ENCODE measurements around the gene HMMR. TPM values are rescaled to one million over a fixed set of nuclear protein-coding genes. Genes with fewer than 3 reads are reported as not detected.
A peak's percentile ranks its signal among the peaks of the same experiment; 100 is the strongest.

HMMR gene
- polyA plus RNA-seq, 2 donors, result 2.1 to 4.1 TPM

GRCh38 chr5:163475411-163475810 is 15.0 kb downstream of the HMMR start:
- H3K4me3 ChIP-seq (ENCODE audit: low read depth in 1 of 2, low read length in 2 of 2), result no peak overlapping the region
- H3K27ac ChIP-seq (ENCODE audit: low read depth in 2 of 2, low read length in 1 of 2), result no peak overlapping the region
- WGBS, 2 donors, result 82 to 88% methylated on average over 2 of the region's 2 CpGs

GRCh38 chr5:163478126-163478981 is 17.9 kb downstream of the HMMR start:
- WGBS, 2 donors, result 72 to 86% methylated on average over 2 of the region's 2 CpGs
- no peak overlapping the region for H3K27ac ChIP-seq (ENCODE audit: low read depth in 2 of 2, low read length in 1 of 2)
- H3K36me3 ChIP-seq (ENCODE audit: control insufficient read depth in 2 of 2, insufficient read depth in 2 of 2, low read length in 1 of 2), result no peaks in the 10 kb centered on the region
- H3K27me3 ChIP-seq (ENCODE audit: control insufficient read depth in 1 of 2, insufficient read depth in 2 of 2, low read length in 2 of 2), result no peaks in the 10 kb centered on the region
- no peaks in the 10 kb centered on the region for H3K9me3 ChIP-seq (ENCODE audit: control insufficient read depth in 2 of 2, insufficient read depth in 1 of 2, low read depth in 1 of 2, low read length in 1 of 2)
- no peak overlapping the region for H3K4me3 ChIP-seq (ENCODE audit: low read depth in 1 of 2, low read length in 2 of 2)
- no peaks in the 10 kb centered on the region for H3K4me1 ChIP-seq (ENCODE audit: control insufficient read depth in 2 of 2, insufficient read depth in 2 of 2, low read length in 1 of 2)

More at GRCh38 chr5:163475411-163475810, 15.0 kb downstream of the HMMR start:
- Histone ChIP-seq H3K27me3 (ENCODE audit: control insufficient read depth in 1 of 2, insufficient read depth in 2 of 2, low read length in 2 of 2) (no peaks in the 10 kb centered on the region), H3K36me3 (ENCODE audit: control insufficient read depth in 2 of 2, insufficient read depth in 2 of 2, low read length in 1 of 2) (no peaks in the 10 kb centered on the region), H3K4me1 (ENCODE audit: control insufficient read depth in 2 of 2, insufficient read depth in 2 of 2, low read length in 1 of 2) (no peaks in the 10 kb centered on the region), H3K9me3 (ENCODE audit: control insufficient read depth in 2 of 2, insufficient read depth in 1 of 2, low read depth in 1 of 2, low read length in 1 of 2) (no peaks in the 10 kb centered on the region)

DNA sequence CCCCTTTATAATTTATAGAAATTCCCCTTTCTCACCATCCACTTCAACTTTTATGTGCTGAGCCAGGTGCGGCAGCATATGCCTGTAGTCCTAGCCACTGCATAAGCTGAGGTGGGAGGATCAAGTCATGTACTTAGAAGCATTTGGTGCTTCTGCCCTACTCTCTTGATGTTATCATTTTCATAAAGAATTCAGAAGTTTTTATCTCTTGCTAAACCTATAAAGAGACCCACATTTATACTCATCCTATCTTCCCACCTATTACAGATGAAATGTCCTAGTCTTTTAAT is 18.5 kb downstream of the HMMR start:
- H3K4me1 ChIP-seq (ENCODE audit: control insufficient read depth in 2 of 2, insufficient read depth in 2 of 2, low read length in 1 of 2), result no peaks in the 10 kb centered on the region
- H3K36me3 ChIP-seq (ENCODE audit: control insufficient read depth in 2 of 2, insufficient read depth in 2 of 2, low read length in 1 of 2), result no peaks in the 10 kb centered on the region
- H3K27me3 ChIP-seq (ENCODE audit: control insufficient read depth in 1 of 2, insufficient read depth in 2 of 2, low read length in 2 of 2), result no peaks in the 10 kb centered on the region
- H3K9me3 ChIP-seq (ENCODE audit: control insufficient read depth in 2 of 2, insufficient read depth in 1 of 2, low read depth in 1 of 2, low read length in 1 of 2), result no peaks in the 10 kb centered on the region
- no peak overlapping the region for H3K27ac ChIP-seq (ENCODE audit: low read depth in 2 of 2, low read length in 1 of 2)
- H3K4me3 ChIP-seq (ENCODE audit: low read depth in 1 of 2, low read length in 2 of 2), result no peak overlapping the region
- WGBS, 2 donors, result 91 to 92% methylated on average over 1 of the region's 1 CpG

- H3K4me1 ChIP-seq (ENCODE audit: control insufficient read depth in 2 of 2, insufficient read depth in 2 of 2, low read length in 1 of 2), result no peaks in the 10 kb centered on the region
- no peak overlapping the region for H3K27ac ChIP-seq (ENCODE audit: low read depth in 2 of 2, low read length in 1 of 2)
- H3K4me3 ChIP-seq (ENCODE audit: low read depth in 1 of 2, low read length in 2 of 2), result no peak overlapping the region
- no peaks in the 10 kb centered on the region for H3K9me3 ChIP-seq (ENCODE audit: control insufficient read depth in 2 of 2, insufficient read depth in 1 of 2, low read depth in 1 of 2, low read length in 1 of 2)
- WGBS, 2 donors, result 86 to 94% methylated on average over 6 of the region's 6 CpGs
- H3K36me3 ChIP-seq (ENCODE audit: control insufficient read depth in 2 of 2, insufficient read depth in 2 of 2, low read length in 1 of 2), result no peaks in the 10 kb centered on the region
- H3K27me3 ChIP-seq (ENCODE audit: control insufficient read depth in 1 of 2, insufficient read depth in 2 of 2, low read length in 2 of 2), result no peaks in the 10 kb centered on the region
Measured at GRCh38 chr5:163489055-163489744, 28.8 kb downstream of the HMMR start.

GRCh38 chr5:163489745-163490075 is 29.3 kb downstream of the HMMR start:
- 94 to 98% methylated on average over 3 of the region's 3 CpGs for WGBS, 2 donors
- H3K27ac ChIP-seq (ENCODE audit: low read depth in 2 of 2, low read length in 1 of 2), result no peak overlapping the region
- H3K9me3 ChIP-seq (ENCODE audit: control insufficient read depth in 2 of 2, insufficient read depth in 1 of 2, low read depth in 1 of 2, low read length in 1 of 2), result no peaks in the 10 kb centered on the region
- no peaks in the 10 kb centered on the region for H3K27me3 ChIP-seq (ENCODE audit: control insufficient read depth in 1 of 2, insufficient read depth in 2 of 2, low read length in 2 of 2)
- H3K4me3 ChIP-seq (ENCODE audit: low read depth in 1 of 2, low read length in 2 of 2), result no peak overlapping the region
- no peaks in the 10 kb centered on the region for H3K36me3 ChIP-seq (ENCODE audit: control insufficient read depth in 2 of 2, insufficient read depth in 2 of 2, low read length in 1 of 2)
- H3K4me1 ChIP-seq (ENCODE audit: control insufficient read depth in 2 of 2, insufficient read depth in 2 of 2, low read length in 1 of 2), result no peaks in the 10 kb centered on the region

DNA sequence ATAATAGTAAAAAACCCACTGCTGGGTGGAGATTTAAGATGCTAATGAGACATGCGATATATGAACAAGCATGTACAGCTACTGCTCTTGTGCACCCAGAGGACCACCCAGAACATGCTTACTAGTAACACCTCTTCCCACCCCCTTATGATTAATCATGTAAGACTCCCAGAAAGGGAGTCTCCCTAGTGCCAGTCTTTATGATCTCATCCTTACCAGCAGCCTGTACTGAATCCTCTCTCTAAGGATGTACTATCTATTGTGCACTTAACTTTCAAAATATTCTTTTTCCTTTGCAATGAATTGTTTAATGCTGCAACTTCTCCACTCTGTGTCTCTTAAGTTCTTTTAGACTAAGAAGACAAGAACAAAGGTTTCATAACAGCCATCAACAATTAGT is 35.9 kb downstream of the HMMR start:
- H3K27me3 ChIP-seq (ENCODE audit: control insufficient read depth in 1 of 2, insufficient read depth in 2 of 2, low read length in 2 of 2), result no peaks in the 10 kb centered on the region
- 94 to 100% methylated on average over 1 of the region's 1 CpG for WGBS, 2 donors
- H3K36me3 ChIP-seq (ENCODE audit: control insufficient read depth in 2 of 2, insufficient read depth in 2 of 2, low read length in 1 of 2), result no peaks in the 10 kb centered on the region
- no peak overlapping the region for H3K27ac ChIP-seq (ENCODE audit: low read depth in 2 of 2, low read length in 1 of 2)
- H3K4me1 ChIP-seq (ENCODE audit: control insufficient read depth in 2 of 2, insufficient read depth in 2 of 2, low read length in 1 of 2), result no peaks in the 10 kb centered on the region
- no peak overlapping the region for H3K4me3 ChIP-seq (ENCODE audit: low read depth in 1 of 2, low read length in 2 of 2)
- no peaks in the 10 kb centered on the region for H3K9me3 ChIP-seq (ENCODE audit: control insufficient read depth in 2 of 2, insufficient read depth in 1 of 2, low read depth in 1 of 2, low read length in 1 of 2)

DNA sequence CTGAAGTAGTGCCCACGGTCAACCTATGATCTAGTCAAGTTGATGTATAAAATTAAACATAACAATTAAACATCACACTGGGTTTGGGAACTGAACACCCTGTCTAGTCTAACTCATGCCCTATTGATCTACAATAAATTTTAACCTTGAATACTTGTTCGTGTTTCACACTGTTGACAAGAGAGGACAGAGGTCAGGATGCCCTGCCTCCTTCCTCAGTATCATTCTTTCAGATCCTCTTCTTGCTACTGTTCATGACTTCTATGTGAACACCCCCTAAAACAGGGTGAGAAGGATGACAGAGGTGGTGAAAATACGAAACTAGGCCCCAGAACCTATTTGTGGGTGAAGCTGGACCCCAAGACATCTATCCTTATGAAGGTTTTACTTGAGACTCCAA is 36.9 kb downstream of the HMMR start:
- no peaks in the 10 kb centered on the region for H3K36me3 ChIP-seq (ENCODE audit: control insufficient read depth in 2 of 2, insufficient read depth in 2 of 2, low read length in 1 of 2)
- H3K4me1 ChIP-seq (ENCODE audit: control insufficient read depth in 2 of 2, insufficient read depth in 2 of 2, low read length in 1 of 2), result no peaks in the 10 kb centered on the region
- H3K9me3 ChIP-seq (ENCODE audit: control insufficient read depth in 2 of 2, insufficient read depth in 1 of 2, low read depth in 1 of 2, low read length in 1 of 2), result no peaks in the 10 kb centered on the region
- 82 to 88% methylated on average over 3 of the region's 3 CpGs for WGBS, 2 donors
- no peak overlapping the region for H3K4me3 ChIP-seq (ENCODE audit: low read depth in 1 of 2, low read length in 2 of 2)
- no peaks in the 10 kb centered on the region for H3K27me3 ChIP-seq (ENCODE audit: control insufficient read depth in 1 of 2, insufficient read depth in 2 of 2, low read length in 2 of 2)
- H3K27ac ChIP-seq (ENCODE audit: low read depth in 2 of 2, low read length in 1 of 2), result no peak overlapping the region

- H3K4me1 ChIP-seq (ENCODE audit: control insufficient read depth in 2 of 2, insufficient read depth in 2 of 2, low read length in 1 of 2), result no peaks in the 10 kb centered on the region
- no peaks in the 10 kb centered on the region for H3K27me3 ChIP-seq (ENCODE audit: control insufficient read depth in 1 of 2, insufficient read depth in 2 of 2, low read length in 2 of 2)
- 91 to 97% methylated on average over 1 of the region's 1 CpG for WGBS, 2 donors
- H3K36me3 ChIP-seq (ENCODE audit: control insufficient read depth in 2 of 2, insufficient read depth in 2 of 2, low read length in 1 of 2), result no peaks in the 10 kb centered on the region
- H3K9me3 ChIP-seq (ENCODE audit: control insufficient read depth in 2 of 2, insufficient read depth in 1 of 2, low read depth in 1 of 2, low read length in 1 of 2), result no peaks in the 10 kb centered on the region
- no peak overlapping the region for H3K27ac ChIP-seq (ENCODE audit: low read depth in 2 of 2, low read length in 1 of 2)
- no peak overlapping the region for H3K4me3 ChIP-seq (ENCODE audit: low read depth in 1 of 2, low read length in 2 of 2)
Measured at GRCh38 chr5:163498886-163499285, 38.5 kb downstream of the HMMR start.

DNA sequence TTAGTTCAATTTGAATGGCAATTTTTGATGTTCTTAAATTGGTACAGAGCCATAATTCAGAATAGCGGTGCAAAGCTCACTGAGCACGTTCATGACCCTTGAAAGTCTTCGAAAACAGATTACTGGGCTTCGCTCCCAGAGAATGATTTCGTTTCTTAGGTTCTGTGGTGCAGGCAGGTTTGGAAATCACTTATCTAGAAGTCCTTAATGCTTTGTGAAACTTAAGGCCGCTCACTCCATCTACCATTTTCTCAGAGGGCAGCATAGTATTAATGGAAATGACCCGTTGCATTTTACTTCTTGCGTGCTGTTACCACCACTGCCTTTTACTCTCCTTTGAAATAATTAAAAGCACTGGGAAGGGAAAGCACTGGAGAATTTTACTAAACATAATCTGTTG is 42.1 kb downstream of the HMMR start:
- Histone ChIP-seq H3K9me3 (ENCODE audit: control insufficient read depth in 2 of 2, insufficient read depth in 1 of 2, low read depth in 1 of 2, low read length in 1 of 2) (no peaks in the 10 kb centered on the region), H3K4me3 (ENCODE audit: low read depth in 1 of 2, low read length in 2 of 2) (peak overlapping the region in 1 of 2 donors; percentile 97), H3K27ac (ENCODE audit: low read depth in 2 of 2, low read length in 1 of 2) (peak overlapping the region; percentile 9 to 96), H3K27me3 (ENCODE audit: control insufficient read depth in 1 of 2, insufficient read depth in 2 of 2, low read length in 2 of 2) (no peaks in the 10 kb centered on the region), H3K4me1 (ENCODE audit: control insufficient read depth in 2 of 2, insufficient read depth in 2 of 2, low read length in 1 of 2) (no peaks in the 10 kb centered on the region), H3K36me3 (ENCODE audit: control insufficient read depth in 2 of 2, insufficient read depth in 2 of 2, low read length in 1 of 2) (no peaks in the 10 kb centered on the region)
- 66 to 72% methylated on average over 8 of the region's 8 CpGs for WGBS, 2 donors

Data from esophagus (tissue), 2 donors.